ENCODE measurements around the gene SERINC5. TPM values are rescaled to one million over a fixed set of nuclear protein-coding genes. Genes with fewer than 3 reads are reported as not detected.
"Not testable (repeated sequence)": the region's sequence is repeated elsewhere in the genome, so short reads cannot be mapped to it uniquely, and the experiment has no call there.

Gene SERINC5
- total RNA-seq, 1 experiment from 2014 or later: 70.6 TPM

- CTCF ChIA-PET: interaction anchor here (0.6 kb wide), 1 partner anchor 29 kb away, joined by 3 read pairs; no protein-coding TSS in a partner anchor
- no peaks in the 10 kb centered on the region for H3K4me1 ChIP-seq (ENCODE audit: control insufficient read depth, insufficient read depth, low read length)
- no peak for TF ChIP-seq SIN3A (IDR thresholded peaks at IDR 0.05; ENCODE audit: borderline replicate concordance, insufficient read depth, low read depth, low read length)
- TF ChIP-seq, protein P1, sequence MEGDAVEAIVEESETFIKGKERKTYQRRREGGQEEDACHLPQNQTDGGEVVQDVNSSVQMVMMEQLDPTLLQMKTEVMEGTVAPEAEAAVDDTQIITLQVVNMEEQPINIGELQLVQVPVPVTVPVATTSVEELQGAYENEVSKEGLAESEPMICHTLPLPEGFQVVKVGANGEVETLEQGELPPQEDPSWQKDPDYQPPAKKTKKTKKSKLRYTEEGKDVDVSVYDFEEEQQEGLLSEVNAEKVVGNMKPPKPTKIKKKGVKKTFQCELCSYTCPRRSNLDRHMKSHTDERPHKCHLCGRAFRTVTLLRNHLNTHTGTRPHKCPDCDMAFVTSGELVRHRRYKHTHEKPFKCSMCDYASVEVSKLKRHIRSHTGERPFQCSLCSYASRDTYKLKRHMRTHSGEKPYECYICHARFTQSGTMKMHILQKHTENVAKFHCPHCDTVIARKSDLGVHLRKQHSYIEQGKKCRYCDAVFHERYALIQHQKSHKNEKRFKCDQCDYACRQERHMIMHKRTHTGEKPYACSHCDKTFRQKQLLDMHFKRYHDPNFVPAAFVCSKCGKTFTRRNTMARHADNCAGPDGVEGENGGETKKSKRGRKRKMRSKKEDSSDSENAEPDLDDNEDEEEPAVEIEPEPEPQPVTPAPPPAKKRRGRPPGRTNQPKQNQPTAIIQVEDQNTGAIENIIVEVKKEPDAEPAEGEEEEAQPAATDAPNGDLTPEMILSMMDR (IDR thresholded peaks at IDR 0.05): no peak
- H3K27ac ChIP-seq (ENCODE audit: low read length): no peak overlapping the region
- in situ Hi-C loops (cut with HindIII; ENCODE audit: low pct_unique_long_range_greater_than_20kb, low sequenced_read_pairs): no loop called here
- H3K36me3 ChIP-seq (ENCODE audit: control insufficient read depth, insufficient read depth, low read length): no peaks in the 10 kb centered on the region
- H3K27me3 ChIP-seq (ENCODE audit: control insufficient read depth, insufficient read depth, low read length): no peaks in the 10 kb centered on the region
- no peaks in the 10 kb centered on the region for H3K9me3 ChIP-seq (ENCODE audit: control insufficient read depth, insufficient read depth, low read depth, low read length)
- intact Hi-C loops (cut with micrococcal nuclease; ENCODE audit: unreplicated experiment): no loop called here
- DNase-seq (ENCODE audit: low read depth, low spot score) (no peak), ATAC-seq (no peak)
- POLR2A ChIA-PET: no interaction called here
- no peak overlapping the region for H3K4me3 ChIP-seq (ENCODE audit: low read depth in 2 of 2, low read length in 2 of 2)
- BruUV-seq (replicated peaks): no TSS peak
Measured at GRCh38 chr5:80139466-80139972, 116.3 kb downstream of the SERINC5 start.

GRCh38 chr5:80138486-80138885, 117.4 kb downstream of the SERINC5 start:
- TF ChIP-seq TCF7L2 (IDR thresholded peaks at IDR 0.05; ENCODE audit: low read depth, low read length): no peak
- CTCF ChIA-PET: no interaction called here
- in situ Hi-C loops (cut with HindIII; ENCODE audit: low pct_unique_long_range_greater_than_20kb, low sequenced_read_pairs) (no loop called here), intact Hi-C loops (cut with micrococcal nuclease; ENCODE audit: unreplicated experiment) (no loop called here)
- Histone ChIP-seq H3K4me3 (ENCODE audit: low read depth in 2 of 2, low read length in 2 of 2) (no peak overlapping the region), H3K4me1 (ENCODE audit: control insufficient read depth, insufficient read depth, low read length) (no peaks in the 10 kb centered on the region), H3K27ac (ENCODE audit: low read length) (no peak overlapping the region), H3K36me3 (ENCODE audit: control insufficient read depth, insufficient read depth, low read length) (no peaks in the 10 kb centered on the region), H3K9me3 (ENCODE audit: control insufficient read depth, insufficient read depth, low read depth, low read length) (no peaks in the 10 kb centered on the region), H3K27me3 (ENCODE audit: control insufficient read depth, insufficient read depth, low read length) (no peaks in the 10 kb centered on the region)
- no peak for ATAC-seq
- no peak for DNase-seq (ENCODE audit: low read depth, low spot score)
- POLR2A ChIA-PET: no interaction called here
- BruUV-seq (replicated peaks): no TSS peak

DNA sequence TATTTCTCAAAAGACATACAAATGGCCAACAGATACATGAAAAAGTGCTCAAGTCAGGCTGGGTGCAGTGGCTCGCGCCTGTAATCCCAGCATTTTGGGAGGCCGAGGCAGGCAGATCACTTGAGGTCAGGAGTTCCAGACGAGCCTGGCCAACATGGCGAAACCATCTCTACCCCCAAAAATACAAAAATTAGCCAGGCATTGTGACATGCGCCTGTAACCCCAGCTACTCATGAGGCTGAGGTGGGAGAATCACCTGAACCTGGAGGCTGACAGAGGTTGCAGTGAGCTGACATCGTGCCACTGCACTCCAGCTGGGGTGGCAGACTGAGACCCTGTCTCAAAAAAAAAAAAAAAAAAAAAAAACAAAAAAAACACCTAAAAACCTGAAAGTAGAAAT, 119.0 kb downstream of the SERINC5 start:
- BruUV-seq (replicated peaks); H3K36me3 ChIP-seq (ENCODE audit: control insufficient read depth, insufficient read depth, low read length); H3K4me1 ChIP-seq (ENCODE audit: control insufficient read depth, insufficient read depth, low read length); POLR2A ChIA-PET; H3K4me3 ChIP-seq (ENCODE audit: low read depth in 2 of 2, low read length in 2 of 2); in situ Hi-C loops (cut with HindIII; ENCODE audit: low pct_unique_long_range_greater_than_20kb, low sequenced_read_pairs); intact Hi-C loops (cut with micrococcal nuclease; ENCODE audit: unreplicated experiment); ATAC-seq; DNase-seq (ENCODE audit: low read depth, low spot score); H3K27me3 ChIP-seq (ENCODE audit: control insufficient read depth, insufficient read depth, low read length); CTCF ChIA-PET; H3K27ac ChIP-seq (ENCODE audit: low read length); H3K9me3 ChIP-seq (ENCODE audit: control insufficient read depth, insufficient read depth, low read depth, low read length): not testable (repeated sequence)

DNA sequence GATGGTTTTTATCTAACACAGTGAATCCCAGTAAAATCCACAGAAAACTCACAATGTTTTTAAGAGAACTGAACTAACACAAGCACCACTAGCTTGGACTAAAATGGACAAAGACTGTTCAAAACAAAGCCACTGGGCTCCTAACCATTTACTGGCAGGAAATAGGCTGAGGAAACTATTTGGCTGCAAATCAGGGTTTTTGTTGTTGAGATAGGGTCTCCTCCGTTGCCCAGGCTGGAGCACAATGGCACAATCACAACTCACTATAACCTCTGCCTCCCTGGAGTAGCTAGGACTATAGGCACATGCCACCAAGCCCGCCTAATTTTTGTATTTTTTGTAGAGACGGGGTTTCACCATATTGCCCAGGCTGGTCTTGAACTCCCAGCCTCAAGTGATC, 121.0 kb downstream of the SERINC5 start:
- ChIA-PET POLR2A (no interaction called here), CTCF (no interaction called here)
- no peak for ATAC-seq
- BruUV-seq (replicated peaks): no TSS peak
- H3K27ac ChIP-seq (ENCODE audit: low read length): no peak overlapping the region
- no peak for DNase-seq (ENCODE audit: low read depth, low spot score)
- no peaks in the 10 kb centered on the region for H3K27me3 ChIP-seq (ENCODE audit: control insufficient read depth, insufficient read depth, low read length)
- no peaks in the 10 kb centered on the region for H3K36me3 ChIP-seq (ENCODE audit: control insufficient read depth, insufficient read depth, low read length)
- no peak overlapping the region for H3K4me3 ChIP-seq (ENCODE audit: low read depth in 2 of 2, low read length in 2 of 2)
- intact Hi-C loops (cut with micrococcal nuclease; ENCODE audit: unreplicated experiment) (no loop called here), in situ Hi-C loops (cut with HindIII; ENCODE audit: low pct_unique_long_range_greater_than_20kb, low sequenced_read_pairs) (no loop called here)
- no peaks in the 10 kb centered on the region for H3K9me3 ChIP-seq (ENCODE audit: control insufficient read depth, insufficient read depth, low read depth, low read length)
- H3K4me1 ChIP-seq (ENCODE audit: control insufficient read depth, insufficient read depth, low read length): no peaks in the 10 kb centered on the region
- TF ChIP-seq, protein P2, sequence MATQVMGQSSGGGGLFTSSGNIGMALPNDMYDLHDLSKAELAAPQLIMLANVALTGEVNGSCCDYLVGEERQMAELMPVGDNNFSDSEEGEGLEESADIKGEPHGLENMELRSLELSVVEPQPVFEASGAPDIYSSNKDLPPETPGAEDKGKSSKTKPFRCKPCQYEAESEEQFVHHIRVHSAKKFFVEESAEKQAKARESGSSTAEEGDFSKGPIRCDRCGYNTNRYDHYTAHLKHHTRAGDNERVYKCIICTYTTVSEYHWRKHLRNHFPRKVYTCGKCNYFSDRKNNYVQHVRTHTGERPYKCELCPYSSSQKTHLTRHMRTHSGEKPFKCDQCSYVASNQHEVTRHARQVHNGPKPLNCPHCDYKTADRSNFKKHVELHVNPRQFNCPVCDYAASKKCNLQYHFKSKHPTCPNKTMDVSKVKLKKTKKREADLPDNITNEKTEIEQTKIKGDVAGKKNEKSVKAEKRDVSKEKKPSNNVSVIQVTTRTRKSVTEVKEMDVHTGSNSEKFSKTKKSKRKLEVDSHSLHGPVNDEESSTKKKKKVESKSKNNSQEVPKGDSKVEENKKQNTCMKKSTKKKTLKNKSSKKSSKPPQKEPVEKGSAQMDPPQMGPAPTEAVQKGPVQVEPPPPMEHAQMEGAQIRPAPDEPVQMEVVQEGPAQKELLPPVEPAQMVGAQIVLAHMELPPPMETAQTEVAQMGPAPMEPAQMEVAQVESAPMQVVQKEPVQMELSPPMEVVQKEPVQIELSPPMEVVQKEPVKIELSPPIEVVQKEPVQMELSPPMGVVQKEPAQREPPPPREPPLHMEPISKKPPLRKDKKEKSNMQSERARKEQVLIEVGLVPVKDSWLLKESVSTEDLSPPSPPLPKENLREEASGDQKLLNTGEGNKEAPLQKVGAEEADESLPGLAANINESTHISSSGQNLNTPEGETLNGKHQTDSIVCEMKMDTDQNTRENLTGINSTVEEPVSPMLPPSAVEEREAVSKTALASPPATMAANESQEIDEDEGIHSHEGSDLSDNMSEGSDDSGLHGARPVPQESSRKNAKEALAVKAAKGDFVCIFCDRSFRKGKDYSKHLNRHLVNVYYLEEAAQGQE (IDR thresholded peaks at IDR 0.05; ENCODE audit: insufficient read depth in 1 of 2, low read depth in 2 of 2, low read length in 1 of 2): no peak

All from Panc1 (cell line).